HepG2 (cell line): ENCODE results near the gene LBX2. TPM values are rescaled to one million over a fixed set of nuclear protein-coding genes. Genes with fewer than 3 reads are reported as not detected.

Experiments used
- ETV6 ChIP-seq: sonication (generic); formaldehyde crosslinking; conservative IDR thresholded peaks from 2 replicates; pipeline ENCODE4 v1.4.0; 2020; ENCODE audit warnings: missing genetic modification reagents
- EZH2 ChIP-seq: conservative IDR thresholded peaks from 2 replicates; pipeline ENCODE4 v1.6.1; 2012; ENCODE audit warnings: mild to moderate bottlenecking, low read depth, low read length, moderate library complexity
- GATAD2A ChIP-seq: IDR thresholded peaks from 2 replicates; pipeline ENCODE4 v1.6.1; 2016
- HMG20A ChIP-seq: IDR thresholded peaks from 2 replicates; pipeline ENCODE4 v1.6.1; 2016; ENCODE audit warnings: borderline replicate concordance
- IKZF1 ChIP-seq: fragments of 450-650 bp; IDR thresholded peaks from 2 replicates; pipeline ENCODE4 v1.7.1; 2016
- KAT2B ChIP-seq: fragments of 150-350 bp; IDR thresholded peaks from 2 replicates; pipeline ENCODE4 v1.6.1; 2014; ENCODE audit warnings: low read depth, low read length, borderline replicate concordance
- NAIF1 ChIP-seq: sonication (generic); formaldehyde crosslinking; IDR thresholded peaks from 2 replicates; pipeline ENCODE4 v1.5.0; 2020; ENCODE audit warnings: mild to moderate bottlenecking, missing genetic modification reagents, borderline replicate concordance
- PHF20 ChIP-seq: sonication (generic); formaldehyde crosslinking; IDR thresholded peaks from 2 replicates; pipeline ENCODE4 v1.5.0; 2020; ENCODE audit warnings: mild to moderate bottlenecking, missing genetic modification reagents
- PITX1 ChIP-seq: sonication (generic); formaldehyde crosslinking; IDR thresholded peaks from 2 replicates; pipeline ENCODE4 v1.5.1; 2020; ENCODE audit warnings: mild to moderate bottlenecking, missing genetic modification reagents
- SALL2 ChIP-seq: sonication (generic); formaldehyde crosslinking; IDR thresholded peaks from 2 replicates; pipeline ENCODE4 v1.8.1; 2023; ENCODE audit warnings: mild to moderate bottlenecking, missing genetic modification reagents, inconsistent platforms
- SCMH1 ChIP-seq: sonication (generic); formaldehyde crosslinking; IDR thresholded peaks from 2 replicates; pipeline ENCODE4 v1.9.0; 2021; ENCODE audit warnings: missing genetic modification reagents, mild to moderate bottlenecking, borderline replicate concordance
- ZFP37 ChIP-seq: sonication (generic); formaldehyde crosslinking; IDR thresholded peaks from 2 replicates; pipeline ENCODE4 v1.4.0; 2020; ENCODE audit warnings: missing genetic modification reagents, borderline replicate concordance
- ZFP82 ChIP-seq: sonication (generic); formaldehyde crosslinking; IDR thresholded peaks from 2 replicates; pipeline ENCODE4 v1.5.1; 2020; ENCODE audit warnings: mild to moderate bottlenecking, missing genetic modification reagents, borderline replicate concordance
- ZNF331 ChIP-seq: sonication (generic); formaldehyde crosslinking; IDR thresholded peaks from 2 replicates; pipeline ENCODE4 v1.4.0; 2020; ENCODE audit warnings: missing genetic modification reagents
- ZNF44 ChIP-seq: sonication (generic); formaldehyde crosslinking; IDR thresholded peaks from 2 replicates; pipeline ENCODE4 v1.5.1; 2020; ENCODE audit warnings: mild to moderate bottlenecking, missing genetic modification reagents
- ZNF772 ChIP-seq: sonication (generic); formaldehyde crosslinking; IDR thresholded peaks from 2 replicates; pipeline ENCODE4 v1.5.0; 2020; ENCODE audit warnings: mild to moderate bottlenecking, missing genetic modification reagents
- ZSCAN31 ChIP-seq: sonication (generic); formaldehyde crosslinking; IDR thresholded peaks from 2 replicates; pipeline ENCODE4 v1.5.0; 2020; ENCODE audit warnings: low read depth, mild to moderate bottlenecking, missing genetic modification reagents
- polyA plus RNA-seq, 8 experiments: library from polyadenylated mRNA; depleted of rRNA in 3 of 8; stranded (reverse) in 7 of 8; unstranded in 1 of 8; fragments of >200 nt; fragmentation: Illumina TruSeq in 4 of 8; extraction: Trizol in 4 of 8; gene quantifications; 2 replicates each; pipeline versions ENCODE4 v1.2.1 to v1.2.3, GENCODE V29; 2011 to 2016; ENCODE audit warnings: low read depth in 4 of 8, missing spikeins in 1 of 8, mixed read lengths in 1 of 8; ENCODE audit not compliant: insufficient read depth in 1 of 8
- total RNA-seq, 5 experiments: library from RNA; depleted of rRNA; stranded (reverse); fragments of >200 nt; fragmentation: Illumina TruSeq; extraction: Trizol; gene quantifications; 2 replicates each; pipeline ENCODE4 v1.2.3, GENCODE V29; 2016; ENCODE audit warnings: low read depth in 1 of 5
- TF ChIP-seq, protein P1 (sequence below): sonication (generic); formaldehyde crosslinking; IDR thresholded peaks from 2 replicates; pipeline ENCODE4 v1.8.0; 2022; ENCODE audit warnings: mild to moderate bottlenecking, missing genetic modification reagents, moderate library complexity
- TF ChIP-seq, protein P2 (sequence below): sonication (generic); formaldehyde crosslinking; IDR thresholded peaks from 2 replicates; pipeline ENCODE4 v1.9.0; 2021; ENCODE audit warnings: mild to moderate bottlenecking, missing genetic modification reagents
- TF ChIP-seq, protein P3 (sequence below): sonication (generic); formaldehyde crosslinking; IDR thresholded peaks from 2 replicates; pipeline ENCODE4 v1.4.0; 2020; ENCODE audit warnings: missing genetic modification reagents, borderline replicate concordance

The LBX2 gene
- total and polyA plus RNA-seq, 2 of the 13 experiments (the other 11 are each of a cell fraction or from before 2014, with no cell fraction given) = 6.4 to 8.1 TPM

DNA sequence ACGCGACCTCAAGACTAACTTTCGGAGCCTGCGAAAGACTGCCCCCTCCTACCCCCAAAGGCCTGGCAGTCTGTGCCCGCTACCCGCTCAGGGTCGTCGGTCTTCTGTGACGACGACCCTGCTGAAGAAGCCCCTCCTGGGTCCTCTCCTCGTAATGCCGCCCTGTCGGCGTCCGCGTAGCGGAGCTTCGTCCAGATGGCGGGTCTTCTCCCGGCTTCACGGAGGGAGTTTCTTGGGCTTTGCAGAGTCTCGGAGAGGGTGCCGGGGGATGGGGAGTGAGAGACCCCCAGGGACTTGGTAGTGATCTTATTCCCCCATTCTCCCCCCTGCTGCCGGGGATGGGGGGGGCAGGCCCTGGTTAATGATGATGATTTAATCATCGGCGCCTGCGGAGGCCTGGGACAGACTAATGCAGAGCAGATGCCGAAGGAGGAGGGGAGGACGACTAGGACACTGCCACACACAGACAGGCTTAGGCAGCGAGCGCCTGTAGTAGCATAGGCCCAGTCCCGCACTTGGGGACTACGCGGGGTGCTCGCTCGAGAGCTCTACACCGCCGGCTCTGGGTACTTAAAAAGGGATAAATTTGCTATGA is 8.6 kb upstream of the LBX2 start (continued):
- TF ChIP-seq KAT2B (no peak), HMG20A (no peak), IKZF1 (no peak), ZSCAN31 (no peak), SALL2 (no peak), ZFP37 (no peak), ETV6 (CRISPR knock-in tag) (no peak), EZH2 (no peak), SCMH1 (CRISPR knock-in tag) (no peak), NAIF1 (CRISPR knock-in tag) (no peak), PITX1 (no peak), ZNF772 (CRISPR knock-in tag) (no peak), ZNF44 (CRISPR knock-in tag) (no peak), ZNF331 (CRISPR knock-in tag) (no peak; the same call in 1 of the 2 replicates), PHF20 (CRISPR knock-in tag) (no peak), ZFP82 (CRISPR knock-in tag) (no peak), GATAD2A (CRISPR knock-in tag) (no peak; the same call in none of the 2 replicates)
- TF ChIP-seq, protein P1, sequence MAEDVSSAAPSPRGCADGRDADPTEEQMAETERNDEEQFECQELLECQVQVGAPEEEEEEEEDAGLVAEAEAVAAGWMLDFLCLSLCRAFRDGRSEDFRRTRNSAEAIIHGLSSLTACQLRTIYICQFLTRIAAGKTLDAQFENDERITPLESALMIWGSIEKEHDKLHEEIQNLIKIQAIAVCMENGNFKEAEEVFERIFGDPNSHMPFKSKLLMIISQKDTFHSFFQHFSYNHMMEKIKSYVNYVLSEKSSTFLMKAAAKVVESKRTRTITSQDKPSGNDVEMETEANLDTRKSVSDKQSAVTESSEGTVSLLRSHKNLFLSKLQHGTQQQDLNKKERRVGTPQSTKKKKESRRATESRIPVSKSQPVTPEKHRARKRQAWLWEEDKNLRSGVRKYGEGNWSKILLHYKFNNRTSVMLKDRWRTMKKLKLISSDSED (CRISPR knock-in tag) = no peak
- TF ChIP-seq, protein P2, sequence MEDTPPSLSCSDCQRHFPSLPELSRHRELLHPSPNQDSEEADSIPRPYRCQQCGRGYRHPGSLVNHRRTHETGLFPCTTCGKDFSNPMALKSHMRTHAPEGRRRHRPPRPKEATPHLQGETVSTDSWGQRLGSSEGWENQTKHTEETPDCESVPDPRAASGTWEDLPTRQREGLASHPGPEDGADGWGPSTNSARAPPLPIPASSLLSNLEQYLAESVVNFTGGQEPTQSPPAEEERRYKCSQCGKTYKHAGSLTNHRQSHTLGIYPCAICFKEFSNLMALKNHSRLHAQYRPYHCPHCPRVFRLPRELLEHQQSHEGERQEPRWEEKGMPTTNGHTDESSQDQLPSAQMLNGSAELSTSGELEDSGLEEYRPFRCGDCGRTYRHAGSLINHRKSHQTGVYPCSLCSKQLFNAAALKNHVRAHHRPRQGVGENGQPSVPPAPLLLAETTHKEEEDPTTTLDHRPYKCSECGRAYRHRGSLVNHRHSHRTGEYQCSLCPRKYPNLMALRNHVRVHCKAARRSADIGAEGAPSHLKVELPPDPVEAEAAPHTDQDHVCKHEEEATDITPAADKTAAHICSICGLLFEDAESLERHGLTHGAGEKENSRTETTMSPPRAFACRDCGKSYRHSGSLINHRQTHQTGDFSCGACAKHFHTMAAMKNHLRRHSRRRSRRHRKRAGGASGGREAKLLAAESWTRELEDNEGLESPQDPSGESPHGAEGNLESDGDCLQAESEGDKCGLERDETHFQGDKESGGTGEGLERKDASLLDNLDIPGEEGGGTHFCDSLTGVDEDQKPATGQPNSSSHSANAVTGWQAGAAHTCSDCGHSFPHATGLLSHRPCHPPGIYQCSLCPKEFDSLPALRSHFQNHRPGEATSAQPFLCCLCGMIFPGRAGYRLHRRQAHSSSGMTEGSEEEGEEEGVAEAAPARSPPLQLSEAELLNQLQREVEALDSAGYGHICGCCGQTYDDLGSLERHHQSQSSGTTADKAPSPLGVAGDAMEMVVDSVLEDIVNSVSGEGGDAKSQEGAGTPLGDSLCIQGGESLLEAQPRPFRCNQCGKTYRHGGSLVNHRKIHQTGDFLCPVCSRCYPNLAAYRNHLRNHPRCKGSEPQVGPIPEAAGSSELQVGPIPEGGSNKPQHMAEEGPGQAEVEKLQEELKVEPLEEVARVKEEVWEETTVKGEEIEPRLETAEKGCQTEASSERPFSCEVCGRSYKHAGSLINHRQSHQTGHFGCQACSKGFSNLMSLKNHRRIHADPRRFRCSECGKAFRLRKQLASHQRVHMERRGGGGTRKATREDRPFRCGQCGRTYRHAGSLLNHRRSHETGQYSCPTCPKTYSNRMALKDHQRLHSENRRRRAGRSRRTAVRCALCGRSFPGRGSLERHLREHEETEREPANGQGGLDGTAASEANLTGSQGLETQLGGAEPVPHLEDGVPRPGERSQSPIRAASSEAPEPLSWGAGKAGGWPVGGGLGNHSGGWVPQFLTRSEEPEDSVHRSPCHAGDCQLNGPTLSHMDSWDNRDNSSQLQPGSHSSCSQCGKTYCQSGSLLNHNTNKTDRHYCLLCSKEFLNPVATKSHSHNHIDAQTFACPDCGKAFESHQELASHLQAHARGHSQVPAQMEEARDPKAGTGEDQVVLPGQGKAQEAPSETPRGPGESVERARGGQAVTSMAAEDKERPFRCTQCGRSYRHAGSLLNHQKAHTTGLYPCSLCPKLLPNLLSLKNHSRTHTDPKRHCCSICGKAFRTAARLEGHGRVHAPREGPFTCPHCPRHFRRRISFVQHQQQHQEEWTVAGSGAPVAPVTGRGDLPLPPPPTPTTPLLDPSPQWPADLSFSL (CRISPR knock-in tag) = no peak
- TF ChIP-seq, protein P3, sequence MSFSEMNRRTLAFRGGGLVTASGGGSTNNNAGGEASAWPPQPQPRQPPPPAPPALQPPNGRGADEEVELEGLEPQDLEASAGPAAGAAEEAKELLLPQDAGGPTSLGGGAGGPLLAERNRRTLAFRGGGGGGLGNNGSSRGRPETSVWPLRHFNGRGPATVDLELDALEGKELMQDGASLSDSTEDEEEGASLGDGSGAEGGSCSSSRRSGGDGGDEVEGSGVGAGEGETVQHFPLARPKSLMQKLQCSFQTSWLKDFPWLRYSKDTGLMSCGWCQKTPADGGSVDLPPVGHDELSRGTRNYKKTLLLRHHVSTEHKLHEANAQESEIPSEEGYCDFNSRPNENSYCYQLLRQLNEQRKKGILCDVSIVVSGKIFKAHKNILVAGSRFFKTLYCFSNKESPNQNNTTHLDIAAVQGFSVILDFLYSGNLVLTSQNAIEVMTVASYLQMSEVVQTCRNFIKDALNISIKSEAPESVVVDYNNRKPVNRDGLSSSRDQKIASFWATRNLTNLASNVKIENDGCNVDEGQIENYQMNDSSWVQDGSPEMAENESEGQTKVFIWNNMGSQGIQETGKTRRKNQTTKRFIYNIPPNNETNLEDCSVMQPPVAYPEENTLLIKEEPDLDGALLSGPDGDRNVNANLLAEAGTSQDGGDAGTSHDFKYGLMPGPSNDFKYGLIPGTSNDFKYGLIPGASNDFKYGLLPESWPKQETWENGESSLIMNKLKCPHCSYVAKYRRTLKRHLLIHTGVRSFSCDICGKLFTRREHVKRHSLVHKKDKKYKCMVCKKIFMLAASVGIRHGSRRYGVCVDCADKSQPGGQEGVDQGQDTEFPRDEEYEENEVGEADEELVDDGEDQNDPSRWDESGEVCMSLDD (CRISPR knock-in tag) = no peak
